Activated gamma-delta T cell treated with Interleukin-2 at 50 U/mL for 16 hours (primary cell): ENCODE data around the gene EAF1.
"Not testable (repeated sequence)": the region's sequence is repeated elsewhere in the genome, so short reads cannot be mapped to it uniquely, and the experiment has no call there.

ENCODE experiments used
- DNase-seq: peaks from one replicate; pipeline ENCODE4 v3.0.0-alpha.2; 2020

The EAF1 gene

GRCh38 chr3:15409239-15409638, 18.2 kb upstream of the EAF1 start:
- DNase-seq: no peak

GRCh38 chr3:15409774-15410173, 17.6 kb upstream of the EAF1 start:
- DNase-seq: no peak

- not testable (repeated sequence) for DNase-seq
These were observed 16.4 kb upstream of the EAF1 start for GRCh38 chr3:15410966-15411365.

GRCh38 chr3:15420871-15421270, 6.5 kb upstream of the EAF1 start:
- DNase-seq: no peak

- no peak for DNase-seq
These were observed 749 bp upstream of the EAF1 start for GRCh38 chr3:15426579-15427118.

- DNase-seq: no peak
These were observed 583 bp downstream of the EAF1 start for GRCh38 chr3:15427981-15428380.

- peak; percentile 15 for DNase-seq
These were observed 1.1 kb downstream of the EAF1 start for GRCh38 chr3:15428539-15428938.

- DNase-seq: no peak
These were observed 1.7 kb downstream of the EAF1 start for GRCh38 chr3:15429080-15429479.

- DNase-seq: no peak
These were observed 3.2 kb downstream of the EAF1 start for GRCh38 chr3:15430624-15431023.

- no peak for DNase-seq
These were observed 3.9 kb downstream of the EAF1 start for GRCh38 chr3:15431256-15431837.

- DNase-seq: no peak
These were observed 6.1 kb downstream of the EAF1 start for GRCh38 chr3:15433531-15433930.

- DNase-seq: no peak
These were observed 7.4 kb downstream of the EAF1 start for GRCh38 chr3:15434756-15435155.

GRCh38 chr3:15436246-15436645, 8.8 kb downstream of the EAF1 start:
- DNase-seq: no peak

GRCh38 chr3:15438983-15439382, 11.6 kb downstream of the EAF1 start:
- DNase-seq: no peak

GRCh38 chr3:15439476-15439875, 12.1 kb downstream of the EAF1 start:
- no peak for DNase-seq

- DNase-seq: no peak
These were observed 13.5 kb downstream of the EAF1 start for GRCh38 chr3:15440891-15441290.

- DNase-seq: no peak
These were observed 16.6 kb downstream of the EAF1 start for GRCh38 chr3:15443826-15444524.

- no peak for DNase-seq
These were observed 22.3 kb downstream of the EAF1 start for GRCh38 chr3:15449489-15450224.

GRCh38 chr3:15450438-15451215, 23.2 kb downstream of the EAF1 start:
- no peak for DNase-seq

- DNase-seq: no peak
These were observed 24.1 kb downstream of the EAF1 start for GRCh38 chr3:15451216-15452113.

- no peak for DNase-seq
These were observed 24.8 kb downstream of the EAF1 start for GRCh38 chr3:15452156-15452555.

GRCh38 chr3:15452961-15453360, 25.6 kb downstream of the EAF1 start:
- DNase-seq: no peak
